GM12873 (cell line): Measurements from ENCODE around the gene CRIP2.

Experiments
- TF ChIP-seq, protein P1 (sequence below): IDR thresholded peaks from 2 replicates; pipeline ENCODE4 v1.5.1; 2012; ENCODE audit warnings: low read depth, mild to moderate bottlenecking, moderate library complexity, low read length, control low read depth; ENCODE audit not compliant: insufficient read depth; ENCODE audit errors: missing control alignments

The CRIP2 gene

DNA sequence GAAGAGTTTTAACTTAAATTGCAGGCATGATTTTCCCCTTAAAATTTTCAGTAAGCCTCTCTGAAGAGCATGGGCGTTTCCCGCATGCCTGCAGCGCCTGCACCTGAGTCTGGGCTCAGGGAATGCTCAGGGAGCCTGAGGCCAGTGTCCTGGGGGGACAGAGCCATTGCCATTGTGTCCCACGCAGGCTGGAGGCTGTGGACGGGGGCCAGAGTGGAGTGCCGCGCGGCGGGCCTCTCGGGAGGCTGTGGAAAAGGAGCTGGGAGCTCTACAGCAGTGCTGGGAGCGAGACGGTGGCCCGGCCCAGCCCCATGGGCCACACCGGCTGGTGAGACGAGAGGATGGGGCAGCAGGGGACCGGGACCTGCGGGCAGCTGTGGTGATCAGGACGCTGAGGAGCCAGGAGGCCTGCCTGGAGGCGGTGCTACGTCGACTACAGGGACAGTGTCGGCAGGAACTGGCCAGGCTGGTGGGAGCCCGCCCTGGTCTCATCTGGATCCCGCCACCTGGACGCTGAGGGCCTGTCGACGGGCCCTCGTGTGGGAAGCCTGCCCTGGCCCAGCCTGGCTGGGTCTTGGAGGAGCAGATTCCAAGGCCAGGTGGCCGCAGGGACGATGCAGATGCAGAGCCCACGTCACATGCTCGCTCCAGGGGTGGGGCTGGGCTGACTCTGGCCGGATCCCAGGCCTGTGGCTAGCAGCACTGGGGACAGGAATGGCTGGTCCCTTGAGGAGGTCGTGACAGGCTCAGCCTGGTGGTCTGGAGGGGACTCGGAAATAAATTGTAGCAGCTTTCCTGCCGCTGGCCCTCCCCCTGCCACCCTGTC, 24.0 kb downstream of the CRIP2 start:
- TF ChIP-seq, protein P1, sequence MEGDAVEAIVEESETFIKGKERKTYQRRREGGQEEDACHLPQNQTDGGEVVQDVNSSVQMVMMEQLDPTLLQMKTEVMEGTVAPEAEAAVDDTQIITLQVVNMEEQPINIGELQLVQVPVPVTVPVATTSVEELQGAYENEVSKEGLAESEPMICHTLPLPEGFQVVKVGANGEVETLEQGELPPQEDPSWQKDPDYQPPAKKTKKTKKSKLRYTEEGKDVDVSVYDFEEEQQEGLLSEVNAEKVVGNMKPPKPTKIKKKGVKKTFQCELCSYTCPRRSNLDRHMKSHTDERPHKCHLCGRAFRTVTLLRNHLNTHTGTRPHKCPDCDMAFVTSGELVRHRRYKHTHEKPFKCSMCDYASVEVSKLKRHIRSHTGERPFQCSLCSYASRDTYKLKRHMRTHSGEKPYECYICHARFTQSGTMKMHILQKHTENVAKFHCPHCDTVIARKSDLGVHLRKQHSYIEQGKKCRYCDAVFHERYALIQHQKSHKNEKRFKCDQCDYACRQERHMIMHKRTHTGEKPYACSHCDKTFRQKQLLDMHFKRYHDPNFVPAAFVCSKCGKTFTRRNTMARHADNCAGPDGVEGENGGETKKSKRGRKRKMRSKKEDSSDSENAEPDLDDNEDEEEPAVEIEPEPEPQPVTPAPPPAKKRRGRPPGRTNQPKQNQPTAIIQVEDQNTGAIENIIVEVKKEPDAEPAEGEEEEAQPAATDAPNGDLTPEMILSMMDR = no peak

DNA sequence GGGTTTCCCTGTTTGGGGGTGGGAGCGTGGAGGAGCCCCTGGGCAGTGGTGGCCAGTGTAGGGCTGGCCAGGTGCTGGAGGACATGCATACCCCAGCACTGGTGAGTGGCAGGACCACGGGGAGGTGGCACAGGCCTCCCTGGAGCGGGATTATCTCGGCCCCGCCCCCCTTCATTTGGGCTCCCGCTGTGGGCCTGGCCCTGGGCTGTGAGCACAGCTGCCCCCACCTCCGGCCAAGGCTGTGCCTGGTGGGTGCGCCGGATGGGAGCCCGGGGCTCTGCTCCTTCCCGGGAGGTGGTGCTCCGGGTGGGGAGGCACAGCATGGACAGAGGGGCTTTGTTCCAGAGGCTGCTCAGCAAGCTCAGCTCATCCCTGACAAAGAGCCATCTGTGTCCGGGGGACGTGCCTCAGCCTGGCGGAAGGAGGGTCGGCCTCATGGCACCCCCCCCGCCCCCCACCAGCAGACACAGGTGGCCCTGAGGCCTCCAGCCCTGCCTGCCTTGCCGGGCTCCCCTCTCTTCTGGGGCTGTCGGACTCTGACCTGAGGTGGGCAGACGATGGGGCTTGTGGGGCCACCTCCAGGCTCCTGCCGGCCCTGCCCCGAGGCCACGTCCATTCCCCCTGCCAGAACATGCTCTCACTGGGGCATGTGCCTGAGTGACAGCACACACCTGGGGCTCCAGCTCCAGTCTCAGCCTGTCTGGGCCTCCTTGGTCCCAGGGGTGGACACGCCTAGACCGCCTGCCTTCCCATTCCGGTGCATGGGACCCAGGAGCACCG, 24.8 kb downstream of the CRIP2 start:
- TF ChIP-seq, protein P1 = no peak

DNA sequence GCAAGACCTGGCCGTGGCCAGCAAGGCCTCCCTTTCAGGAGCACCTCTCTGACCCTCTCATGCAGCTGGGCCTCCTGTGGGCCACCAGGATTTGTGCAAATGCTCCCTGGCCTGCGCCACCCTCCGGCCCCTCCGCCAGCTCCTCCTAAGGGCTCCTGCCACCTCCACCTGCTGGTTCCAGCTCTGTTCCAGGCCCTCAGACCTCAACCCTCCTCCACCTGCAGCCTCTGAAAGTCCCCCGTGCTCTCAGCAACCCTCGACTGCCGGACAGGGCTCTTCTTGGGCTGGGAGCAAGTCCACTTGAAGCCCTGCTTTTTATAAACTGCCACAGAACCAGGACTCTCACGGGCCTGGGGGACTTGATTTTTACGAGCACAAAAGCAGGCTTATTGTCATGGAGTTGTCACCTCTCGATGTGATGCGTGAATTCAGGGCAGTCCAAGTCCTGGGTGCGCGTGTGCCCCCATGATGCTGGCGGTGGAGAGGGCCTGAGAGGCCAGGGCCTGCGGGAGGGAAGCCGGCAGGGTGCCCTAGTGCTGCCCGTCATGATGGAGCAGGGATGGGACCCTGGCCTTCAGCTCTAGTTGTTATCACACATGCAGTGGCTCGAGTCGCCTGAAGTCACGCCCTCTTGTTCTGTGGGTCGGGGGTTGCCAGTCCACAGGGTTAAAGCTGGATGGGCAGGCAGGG, 25.6 kb downstream of the CRIP2 start:
- TF ChIP-seq, protein P1 = no peak

DNA sequence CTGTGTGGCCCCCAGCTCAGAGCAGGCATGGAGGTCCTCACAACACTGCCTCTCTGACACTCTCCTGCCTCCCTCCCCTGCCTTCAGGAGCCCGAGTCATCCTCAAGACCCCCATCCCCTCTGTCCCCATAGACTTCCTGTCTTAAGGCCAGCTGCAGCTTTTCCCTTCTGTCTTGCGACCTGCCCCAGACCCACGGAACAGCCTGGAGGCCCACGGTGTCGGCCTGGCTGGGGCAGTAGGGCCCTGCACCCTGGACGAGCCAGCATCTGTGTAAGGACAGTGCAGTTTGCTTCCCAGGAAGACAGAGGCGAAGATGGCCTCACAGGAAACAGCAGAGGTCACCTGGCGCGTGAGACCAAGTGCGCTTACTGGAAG, 26.1 kb downstream of the CRIP2 start:
- TF ChIP-seq, protein P1 = no peak

GRCh38 chr14:105501504-105502291, 27.1 kb downstream of the CRIP2 start:
- TF ChIP-seq, protein P1 = no peak

- TF ChIP-seq, protein P1 = no peak
These were observed 28.1 kb downstream of the CRIP2 start for GRCh38 chr14:105502446-105503295.
